Measurements from ENCODE around the gene GPR65.

DNA sequence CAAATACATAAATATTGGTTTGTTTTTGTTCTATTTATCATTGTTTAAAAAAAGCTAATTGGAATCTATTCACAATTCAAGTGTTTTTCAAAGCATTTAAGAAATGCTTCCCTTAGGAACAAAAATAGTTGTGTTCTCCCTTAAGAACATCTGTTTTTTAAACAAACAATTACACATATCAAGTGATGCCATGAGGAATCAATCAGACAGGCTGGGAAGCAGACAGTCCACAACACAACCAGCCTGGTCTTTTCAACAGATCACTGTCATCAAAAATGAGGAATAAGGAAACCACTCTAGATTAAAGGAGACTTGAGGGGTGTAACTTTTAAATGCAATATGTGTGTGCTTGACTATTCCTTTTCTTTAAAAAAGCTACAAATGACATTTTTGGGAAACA, 37.4 kb upstream of the GPR65 start:
- no peak for TF ChIP-seq CTCF (IDR thresholded peaks at IDR 0.05)
- no peak for TF ChIP-seq POLR2A (IDR thresholded peaks at IDR 0.05)

All from prostate gland (tissue), 2 donors.